SK-MEL-5 (cell line): Measurements from ENCODE around the gene MAD1L1. TPM values are rescaled to one million over a fixed set of nuclear protein-coding genes. Genes with fewer than 3 reads are reported as not detected.

Experiments used
- DNase-seq: peaks from one replicate; pipeline ENCODE4 v3.0.0-alpha.2; 2016; ENCODE audit warnings: low read depth, low spot score
- in situ Hi-C: cut with HindIII; loops from 2 replicates; pipeline ENCODE4 v1.10.0; 2016; ENCODE audit warnings: low sequenced_read_pairs, high pct_unique_total_duplicates, low pct_unique_long_range_greater_than_20kb
- total RNA-seq: library from RNA; depleted of rRNA; stranded (reverse); fragments of >200 nt; shearing (Covaris generic); gene quantifications from 2 replicates; pipeline ENCODE4 v1.2.3, GENCODE V29; 2014

MAD1L1 gene
- total RNA-seq, 1 experiment from 2014 or later = 204 TPM

GRCh38 chr7:2263176-2263575, 30.4 kb upstream of the MAD1L1 start:
- DNase-seq = no peak
- in situ Hi-C loops = no loop called here

DNA sequence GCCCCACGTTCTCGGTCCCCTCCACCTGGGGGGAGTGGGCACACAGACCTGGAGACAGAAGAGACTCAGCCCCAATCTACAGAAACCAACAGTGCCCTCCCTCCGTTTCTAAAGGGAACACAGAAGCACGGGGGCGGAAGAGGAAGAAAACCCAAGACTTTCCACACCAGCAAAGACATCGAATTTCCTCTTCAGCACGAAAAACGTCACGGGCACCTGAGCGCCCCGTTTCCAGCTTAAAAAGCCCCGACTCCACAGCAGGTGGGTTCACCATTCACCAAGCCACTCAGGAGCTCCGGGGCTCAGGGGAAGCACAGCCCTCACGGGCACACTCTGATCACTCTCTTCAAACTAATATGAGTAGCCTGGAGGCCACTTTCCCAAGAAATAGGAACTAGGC, 28.9 kb upstream of the MAD1L1 start:
- in situ Hi-C loops = no loop called here
- DNase-seq = no peak

DNA sequence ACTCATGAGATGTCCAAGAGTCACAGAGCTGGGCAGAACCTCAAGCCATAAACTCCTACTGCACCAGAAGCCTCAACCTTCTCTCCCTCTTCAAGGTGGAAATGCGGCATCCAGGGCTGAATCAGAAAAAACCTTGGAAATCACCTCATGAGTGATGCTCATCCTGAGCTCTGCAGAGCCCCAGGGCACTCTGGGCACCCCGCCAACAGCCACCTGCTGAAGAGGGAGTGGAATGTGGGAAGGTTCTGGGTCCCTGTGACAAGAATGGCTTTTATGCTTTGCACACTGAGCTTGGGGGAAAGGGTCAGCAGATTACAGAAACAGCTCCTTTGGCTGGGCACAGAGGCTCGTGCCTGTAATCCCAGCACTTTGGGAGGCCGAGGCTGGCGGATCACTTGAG, 28.1 kb upstream of the MAD1L1 start:
- in situ Hi-C loops = no loop called here
- peak; percentile 50 for DNase-seq

DNA sequence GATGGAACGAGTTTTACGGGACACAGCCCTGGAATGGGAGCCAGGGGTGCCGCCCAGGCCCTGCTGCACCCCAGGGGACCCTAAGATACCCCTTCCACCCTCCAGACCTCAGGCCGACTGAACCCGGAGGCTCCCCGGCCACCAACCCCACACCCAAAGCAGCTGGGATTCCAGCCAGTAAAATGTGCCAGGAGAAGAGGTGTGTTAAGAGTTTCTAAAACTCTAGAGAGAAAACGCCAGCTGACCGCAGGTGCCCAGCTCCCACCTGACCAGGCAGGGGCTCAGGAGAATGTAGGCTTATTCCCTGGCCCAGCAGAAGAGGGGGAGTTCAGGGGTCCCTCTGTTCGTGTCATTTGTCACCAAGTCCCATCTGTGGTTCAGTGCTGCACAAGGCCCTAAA, 26.7 kb upstream of the MAD1L1 start:
- no peak for DNase-seq
- in situ Hi-C loops = no loop called here

DNA sequence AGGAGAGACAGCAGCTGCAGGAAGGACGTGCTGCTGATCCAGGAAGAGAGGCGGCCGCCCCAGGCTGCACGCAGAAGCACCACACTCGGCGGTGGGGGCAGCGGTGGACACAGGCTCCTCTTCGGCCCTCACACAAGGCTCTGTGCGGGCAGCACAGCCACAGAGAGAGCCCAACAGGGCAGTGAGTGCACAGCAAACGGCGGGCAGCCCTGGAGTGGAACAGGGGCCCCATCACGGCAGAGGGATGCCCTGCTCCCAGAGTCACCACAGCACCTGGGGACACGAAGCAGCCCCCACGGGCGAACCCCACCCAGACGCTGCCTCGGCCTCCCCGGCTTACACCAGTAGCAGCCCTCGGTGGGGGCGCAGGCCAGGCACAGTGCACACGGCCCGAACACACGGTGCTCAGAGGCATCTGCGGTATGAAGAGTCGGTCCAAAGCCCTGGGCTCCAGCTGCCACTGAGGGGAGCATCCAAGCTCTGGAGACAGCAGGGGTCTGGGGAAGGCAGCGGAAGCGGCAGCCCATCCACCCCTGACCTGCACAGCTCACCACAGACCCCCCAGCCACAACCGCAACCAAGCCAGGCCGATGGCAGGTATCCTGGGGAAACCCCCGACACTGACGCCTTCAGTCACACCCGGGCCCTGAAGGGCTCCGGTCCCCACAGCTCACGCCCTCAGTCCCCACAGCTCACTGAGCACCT, 26.1 kb upstream of the MAD1L1 start:
- in situ Hi-C loops = no loop called here
- no peak for DNase-seq

DNA sequence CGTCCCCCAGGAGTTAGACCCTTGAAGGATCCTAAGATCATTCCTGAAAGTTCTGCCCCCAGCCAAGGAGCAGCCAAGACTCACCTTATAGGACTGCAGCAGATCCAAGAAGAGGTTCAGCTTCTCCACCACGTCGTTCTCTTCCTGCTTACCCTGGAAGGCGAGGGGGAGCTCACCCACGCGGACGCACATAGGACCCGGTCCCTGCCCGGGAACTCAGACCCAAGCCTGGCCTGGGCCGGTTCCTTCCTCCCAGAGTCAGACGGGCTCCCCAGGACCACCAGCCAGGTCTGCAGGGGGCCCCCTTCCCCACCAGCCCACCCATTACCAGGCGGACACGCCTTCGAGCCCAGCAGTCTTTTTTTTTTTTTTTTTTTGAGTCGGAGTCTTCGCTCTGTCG, 24.9 kb upstream of the MAD1L1 start:
- in situ Hi-C loops = no loop called here
- DNase-seq = no peak

- in situ Hi-C loops = no loop called here
- DNase-seq = no peak
Measured at GRCh38 chr7:2257046-2257551, 24.4 kb upstream of the MAD1L1 start.

DNA sequence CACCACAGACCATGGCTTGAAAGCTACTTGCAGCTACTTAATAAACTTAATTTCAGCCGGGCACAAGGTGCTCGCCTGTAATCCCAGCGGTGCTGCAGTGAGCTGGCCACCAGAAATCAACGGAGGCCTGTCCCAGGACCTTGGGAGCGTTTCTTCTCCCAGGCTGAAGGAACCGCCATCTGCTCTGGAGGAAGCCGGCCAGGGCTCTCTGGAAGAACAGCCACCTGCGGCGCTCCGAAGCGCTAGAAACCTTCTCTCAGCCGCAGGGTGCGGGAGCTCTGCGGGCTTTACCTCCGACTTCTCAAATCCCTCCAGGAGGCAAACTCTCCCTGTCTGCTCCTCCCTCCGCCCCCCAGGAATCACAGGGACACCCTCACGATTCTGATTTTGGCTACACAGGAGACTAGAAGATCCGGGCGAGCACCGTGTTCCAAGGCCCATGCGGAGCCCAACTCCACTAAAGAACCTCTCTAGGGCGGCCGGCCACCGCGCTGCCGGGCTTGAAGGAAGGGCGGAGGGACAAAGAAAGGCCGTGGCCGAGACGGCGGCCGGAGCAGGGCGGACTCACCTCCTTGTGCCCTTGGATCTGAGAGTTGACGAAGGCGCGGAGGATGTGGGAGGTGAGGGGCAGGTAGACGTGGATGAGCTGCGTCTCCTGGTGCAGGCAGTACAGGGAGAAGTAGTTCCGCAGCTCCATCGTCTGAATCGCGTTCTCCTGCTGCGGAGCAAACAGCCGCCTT, 23.7 kb upstream of the MAD1L1 start:
- DNase-seq = no peak
- in situ Hi-C loops = no loop called here

- DNase-seq = no peak
- in situ Hi-C loops = no loop called here
Measured at GRCh38 chr7:2255145-2256139, 22.7 kb upstream of the MAD1L1 start.

- in situ Hi-C loops = no loop called here
- DNase-seq = no peak
Measured at GRCh38 chr7:2254429-2255144, 21.8 kb upstream of the MAD1L1 start.

GRCh38 chr7:2253525-2254244, 20.9 kb upstream of the MAD1L1 start:
- in situ Hi-C loops = no loop called here
- no peak for DNase-seq

DNA sequence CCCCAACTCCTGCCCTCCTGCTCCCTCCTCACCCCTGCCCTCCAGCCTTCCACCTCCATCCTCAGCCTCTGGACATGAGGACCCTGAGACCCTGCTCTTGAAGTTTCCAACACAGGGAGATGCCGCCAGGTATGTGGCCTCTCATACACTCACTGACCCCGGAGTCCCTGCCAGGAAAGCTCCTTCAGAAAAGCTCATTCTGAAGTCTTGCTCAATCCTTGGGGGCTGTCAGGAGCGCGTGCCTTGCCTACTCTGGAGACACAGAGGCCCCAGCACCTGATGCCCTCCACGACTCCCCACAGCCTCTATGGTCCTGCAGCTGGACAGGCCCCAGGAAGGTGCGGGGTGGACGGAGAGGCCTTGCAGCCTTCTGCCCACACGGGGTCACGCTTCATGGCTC, 20.3 kb upstream of the MAD1L1 start:
- no peak for DNase-seq
- in situ Hi-C loops = no loop called here

GRCh38 chr7:2251841-2252771, 19.4 kb upstream of the MAD1L1 start:
- in situ Hi-C loops = no loop called here
- DNase-seq = no peak

GRCh38 chr7:2251381-2251780, 18.6 kb upstream of the MAD1L1 start:
- no peak for DNase-seq
- in situ Hi-C loops = no loop called here

DNA sequence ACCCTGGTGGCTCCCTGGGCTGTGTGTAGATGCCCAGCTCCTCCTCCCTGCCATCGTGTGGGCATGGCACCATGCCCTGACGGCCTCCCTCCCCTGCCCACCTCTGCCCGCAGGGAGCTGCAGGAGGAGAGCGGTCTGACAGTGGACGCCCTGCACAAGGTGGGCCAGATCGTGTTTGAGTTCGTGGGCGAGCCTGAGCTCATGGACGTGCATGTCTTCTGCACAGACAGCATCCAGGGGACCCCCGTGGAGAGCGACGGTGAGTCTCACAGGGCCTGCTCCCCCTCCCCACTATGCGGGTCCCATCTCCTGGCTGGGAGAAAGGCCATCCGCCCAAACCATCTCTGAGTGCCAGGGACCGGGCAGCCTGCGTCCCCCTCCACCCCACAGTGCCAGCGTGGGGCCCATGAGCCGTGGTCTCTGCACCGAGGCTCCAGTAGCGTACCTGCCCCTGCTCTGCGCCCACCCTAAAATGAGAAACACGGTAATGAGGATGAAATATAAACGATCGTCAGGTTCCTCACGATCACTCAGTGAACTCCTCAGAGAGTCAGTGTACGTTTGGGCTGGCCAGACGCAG, 17.1 kb upstream of the MAD1L1 start:
- in situ Hi-C loops = no loop called here
- DNase-seq = no peak
